GM19099 (cell line): ENCODE data around the gene PCSK6.

Source experiments
- POLR2A ChIP-seq: IDR thresholded peaks from 3 replicates; pipeline ENCODE4 v1.6.1; 2011; ENCODE audit warnings: low read depth; ENCODE audit not compliant: insufficient read length; ENCODE audit errors: extremely low read depth

PCSK6 gene

GRCh38 chr15:101506491-101506890 lies 17.0 kb upstream of the PCSK6 start:
- TF ChIP-seq POLR2A, result no peak

DNA sequence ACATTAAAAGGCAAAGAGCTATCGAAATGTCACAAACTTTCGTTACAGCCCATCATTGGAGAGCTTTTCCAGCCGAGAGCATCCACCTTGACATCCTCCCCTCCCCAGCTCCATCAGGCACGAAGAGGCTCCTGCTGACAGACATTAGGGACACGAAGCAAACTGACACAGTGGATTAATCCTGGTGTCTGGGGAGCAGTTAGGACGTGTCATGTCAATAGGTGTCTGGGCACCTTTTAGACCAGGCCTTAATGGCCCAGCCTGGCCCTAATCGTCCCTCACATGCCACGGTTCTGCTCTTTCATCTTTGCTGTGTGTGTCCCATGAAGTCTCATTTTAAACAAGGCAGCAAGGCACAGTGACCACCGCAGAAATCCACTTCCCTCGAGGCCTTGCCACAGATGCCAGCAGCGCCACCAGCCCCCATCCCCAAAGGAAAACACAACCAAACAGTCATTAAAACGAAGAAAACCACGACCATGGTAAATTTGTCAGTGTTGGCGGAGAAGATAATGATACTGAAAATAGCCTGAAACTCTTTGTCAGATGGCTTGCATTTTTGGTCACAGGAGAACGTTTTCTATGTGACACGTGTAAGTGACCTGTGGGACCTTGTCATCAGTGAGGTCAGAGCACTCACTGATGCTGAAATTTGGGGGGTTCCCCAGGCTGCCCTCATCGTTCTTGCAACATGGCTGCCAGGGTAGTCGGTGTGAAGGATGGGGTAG lies 16.3 kb upstream of the PCSK6 start:
- no peak for TF ChIP-seq POLR2A

DNA sequence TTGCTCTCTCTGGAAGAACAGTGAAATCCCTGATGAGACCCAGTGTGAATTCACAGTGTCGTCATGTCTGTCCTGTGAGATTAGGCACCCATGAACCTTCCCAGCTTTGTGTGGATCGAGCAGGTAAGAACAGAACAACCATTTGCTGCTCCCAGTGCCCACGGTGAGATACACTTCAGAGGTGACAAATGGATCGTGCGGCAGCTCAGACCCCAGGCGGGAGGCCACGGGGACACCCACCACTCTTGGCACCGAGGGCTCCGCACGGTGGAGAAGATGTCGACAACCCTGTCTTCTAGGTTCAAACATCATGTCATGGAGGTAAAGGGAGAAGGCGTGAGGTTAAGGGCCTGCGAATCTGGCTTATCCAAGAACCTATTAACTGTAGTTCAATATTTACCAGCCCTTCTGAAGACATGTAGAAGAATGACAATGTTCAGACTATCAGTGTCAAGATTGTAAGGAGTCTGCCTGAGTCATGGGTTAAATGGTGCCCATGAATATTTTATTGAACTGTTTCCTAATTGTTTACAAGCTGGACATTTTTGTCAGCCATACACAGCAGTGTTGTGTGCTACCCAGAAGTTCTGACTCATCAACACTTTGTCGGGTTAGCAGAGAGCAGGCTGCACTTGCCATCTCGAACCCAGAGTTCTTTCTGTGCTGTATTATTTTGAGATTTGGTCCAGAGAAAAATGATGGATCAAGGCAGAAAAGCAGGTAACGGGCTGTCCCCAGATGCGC lies 15.5 kb upstream of the PCSK6 start:
- no peak for TF ChIP-seq POLR2A

- TF ChIP-seq POLR2A, result no peak
Measured at GRCh38 chr15:101504373-101504772, 14.9 kb upstream of the PCSK6 start.

DNA sequence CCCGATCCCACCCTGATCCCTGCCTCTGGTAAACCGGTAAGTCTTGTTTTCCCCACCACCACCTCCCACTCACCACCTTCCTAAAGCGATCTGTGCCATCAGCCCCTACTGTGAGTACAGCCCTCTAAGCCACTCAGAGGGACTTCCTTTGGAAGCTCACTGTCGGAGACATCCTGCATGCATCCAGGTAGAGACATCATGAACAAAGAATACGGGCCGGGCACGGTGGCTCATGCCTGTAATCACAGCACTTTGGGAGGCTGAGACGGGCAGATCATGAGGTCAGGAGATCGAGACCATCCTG lies 13.7 kb upstream of the PCSK6 start:
- no peak for TF ChIP-seq POLR2A

DNA sequence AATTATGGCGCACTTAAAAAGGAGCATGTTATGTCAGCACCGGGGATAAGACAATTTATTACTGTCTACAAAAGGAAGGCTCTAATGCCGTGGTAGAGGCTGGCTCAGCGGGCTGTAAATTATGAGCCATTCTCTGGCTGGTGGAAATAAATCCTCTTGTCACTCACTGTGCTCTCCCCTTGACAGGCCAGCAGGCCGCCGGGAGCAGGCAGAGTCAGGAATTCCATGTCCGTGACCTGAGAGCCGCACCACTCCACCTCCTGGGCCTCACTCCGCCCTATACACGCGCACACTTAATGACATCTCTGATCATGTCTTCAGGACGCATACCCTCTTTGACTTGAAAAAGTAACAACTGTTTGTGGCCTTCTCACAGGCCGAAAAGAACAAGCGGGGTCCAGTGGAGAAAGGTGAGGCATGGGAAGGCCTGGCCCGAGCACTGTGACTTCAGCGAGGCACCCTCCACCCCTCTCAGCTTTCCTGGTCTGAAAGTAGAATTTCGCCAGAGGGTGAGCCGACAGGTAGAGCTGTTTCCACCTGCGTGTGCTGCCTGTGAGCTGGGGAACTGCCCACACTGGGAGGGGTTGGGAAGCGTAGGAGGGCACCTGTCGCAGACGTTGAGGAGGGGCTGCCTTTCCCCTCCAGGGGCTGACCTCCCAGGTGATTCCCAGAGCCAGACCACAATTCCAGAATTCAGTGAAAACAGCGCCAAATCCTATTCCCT lies 13.2 kb upstream of the PCSK6 start:
- no peak for TF ChIP-seq POLR2A

DNA sequence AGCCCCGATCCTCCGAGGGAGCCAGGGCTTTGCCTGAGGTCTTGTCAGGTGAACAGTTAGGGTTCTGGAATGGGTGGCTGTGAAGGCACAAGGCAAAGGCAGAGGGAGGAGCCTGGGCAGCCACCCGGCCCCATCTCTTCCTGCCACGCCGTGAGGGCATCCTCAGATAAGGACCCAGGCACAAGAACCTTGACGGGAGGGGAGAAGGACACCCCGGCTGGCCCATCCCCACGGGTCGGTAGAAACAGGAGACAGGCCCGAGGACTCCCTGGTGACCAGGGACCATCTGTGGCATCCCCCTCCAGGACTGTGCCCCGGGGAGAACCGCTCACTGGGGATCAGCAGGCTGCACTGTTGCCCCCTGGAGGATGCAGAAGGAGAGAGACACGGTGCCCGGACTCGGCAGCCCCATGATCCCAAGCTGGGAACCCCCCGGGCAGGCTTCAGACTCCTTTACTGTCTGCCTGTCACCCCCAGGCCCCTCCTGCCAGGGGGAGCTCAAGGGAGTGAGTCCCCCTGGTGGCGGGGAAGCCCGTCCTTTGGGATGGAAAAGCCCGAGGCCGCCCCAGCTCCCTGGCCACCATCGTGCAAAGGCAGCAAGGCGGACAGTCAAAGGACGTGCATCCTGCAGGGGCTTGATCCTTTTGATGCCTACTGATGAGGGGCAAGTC lies 12.3 kb upstream of the PCSK6 start:
- no peak for TF ChIP-seq POLR2A

DNA sequence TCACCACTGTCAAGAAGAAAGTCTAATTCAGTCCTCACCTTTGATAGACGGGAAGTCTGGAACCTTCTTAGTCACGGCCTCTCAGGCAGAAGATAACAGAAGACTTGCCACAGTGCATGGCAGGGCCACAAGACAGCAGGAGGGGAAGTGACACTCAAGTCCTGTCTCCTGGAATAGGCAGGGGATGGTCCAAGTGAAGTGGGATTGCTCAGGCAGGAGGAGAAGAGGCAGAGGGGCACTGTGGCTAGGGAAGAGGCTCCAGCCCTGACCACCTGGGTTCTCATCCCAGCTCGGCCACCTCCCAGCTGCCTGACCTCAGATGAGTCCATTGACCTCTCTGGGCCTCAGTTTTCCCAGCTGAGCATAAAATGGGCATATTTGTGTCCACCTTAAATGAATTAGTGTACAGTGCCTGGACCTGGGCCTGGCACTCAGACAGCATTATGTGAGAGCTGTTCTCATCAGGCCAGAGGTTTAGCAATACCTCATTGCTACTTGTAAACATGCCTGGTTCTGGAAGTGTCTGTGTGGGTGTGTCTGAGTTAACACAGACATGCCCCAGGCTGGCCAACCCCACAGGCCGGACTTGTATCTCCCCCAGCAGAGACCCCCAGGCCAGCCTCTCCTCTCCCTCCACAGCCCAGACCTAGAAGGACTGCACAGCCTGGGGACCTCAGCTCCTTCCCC lies 11.5 kb upstream of the PCSK6 start:
- TF ChIP-seq POLR2A, result no peak

DNA sequence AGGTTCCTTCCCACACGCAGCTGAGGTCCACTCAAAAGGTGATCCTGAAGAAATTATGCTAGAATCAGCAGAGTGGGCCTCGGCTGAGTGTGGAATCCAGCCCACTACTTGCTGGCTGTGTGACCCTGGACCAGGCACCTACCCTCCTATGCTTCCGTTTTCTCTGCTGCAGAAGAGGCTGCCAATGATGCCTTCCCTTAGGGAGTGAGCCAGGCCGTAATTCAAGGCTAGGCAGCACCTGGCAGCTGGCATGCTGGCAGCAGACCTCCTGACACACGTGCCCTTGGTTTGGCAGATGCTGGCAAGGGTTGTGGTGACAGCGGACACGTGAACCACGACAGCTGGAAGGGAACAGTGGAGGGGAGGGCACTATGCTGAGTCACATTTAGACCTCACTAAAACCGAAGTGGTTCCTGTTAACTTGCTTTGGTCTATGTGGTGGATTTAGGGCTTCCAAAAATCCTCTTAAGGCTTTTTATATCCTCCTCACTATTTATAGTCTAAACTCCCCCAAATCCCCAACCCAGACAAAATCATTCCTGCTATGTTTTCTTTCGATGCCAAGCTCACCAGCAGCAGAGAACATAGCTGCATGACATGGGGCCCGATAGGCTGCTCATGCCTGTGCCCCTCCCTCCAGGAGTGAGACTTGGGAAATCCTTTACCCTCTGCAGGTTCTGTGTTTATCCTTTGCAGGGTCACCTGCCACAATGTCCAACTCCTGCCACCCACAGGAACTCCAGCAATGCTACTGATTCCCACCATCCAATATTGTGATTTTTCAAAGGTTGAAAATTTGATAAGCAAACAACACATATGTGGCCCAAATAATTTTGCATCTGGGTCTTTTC lies 10.6 kb upstream of the PCSK6 start:
- no peak for TF ChIP-seq POLR2A

DNA sequence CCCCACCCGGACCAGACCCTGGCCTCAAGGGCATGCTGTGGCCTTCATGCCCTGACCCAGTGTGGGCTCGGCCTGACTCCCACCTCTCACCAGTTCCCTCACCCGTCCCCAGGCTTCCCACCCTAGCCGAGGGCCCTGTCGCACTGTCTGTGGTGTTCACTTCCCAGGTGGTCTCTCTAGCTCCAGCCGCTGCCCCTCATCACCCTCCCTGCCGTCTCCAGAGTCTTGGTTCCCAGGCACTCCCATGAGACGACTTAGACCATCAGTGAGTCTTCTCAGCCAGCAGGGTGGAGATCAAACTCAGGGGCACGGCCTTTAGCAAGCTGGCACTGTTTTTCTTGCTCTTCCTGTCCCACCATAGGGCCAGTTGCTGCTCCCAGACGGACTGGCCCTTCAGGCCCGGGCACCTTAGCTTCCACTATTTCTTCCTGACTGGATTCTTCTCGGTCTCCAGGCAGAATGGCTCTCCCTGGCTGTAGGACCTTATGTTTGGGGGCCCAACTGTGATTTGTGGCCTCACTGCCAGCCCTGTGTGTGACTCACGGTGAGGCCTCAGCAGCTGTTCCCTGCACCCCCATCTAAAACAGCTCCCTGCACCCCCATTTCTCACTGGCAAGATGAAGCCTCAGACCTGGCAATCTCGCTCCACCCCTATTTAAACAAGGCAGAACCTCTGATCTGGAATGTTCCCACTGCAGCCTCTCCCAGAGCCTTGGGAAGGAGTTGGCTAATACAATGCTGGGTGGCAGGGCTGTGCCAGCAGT lies 9.4 kb upstream of the PCSK6 start:
- no peak for TF ChIP-seq POLR2A

DNA sequence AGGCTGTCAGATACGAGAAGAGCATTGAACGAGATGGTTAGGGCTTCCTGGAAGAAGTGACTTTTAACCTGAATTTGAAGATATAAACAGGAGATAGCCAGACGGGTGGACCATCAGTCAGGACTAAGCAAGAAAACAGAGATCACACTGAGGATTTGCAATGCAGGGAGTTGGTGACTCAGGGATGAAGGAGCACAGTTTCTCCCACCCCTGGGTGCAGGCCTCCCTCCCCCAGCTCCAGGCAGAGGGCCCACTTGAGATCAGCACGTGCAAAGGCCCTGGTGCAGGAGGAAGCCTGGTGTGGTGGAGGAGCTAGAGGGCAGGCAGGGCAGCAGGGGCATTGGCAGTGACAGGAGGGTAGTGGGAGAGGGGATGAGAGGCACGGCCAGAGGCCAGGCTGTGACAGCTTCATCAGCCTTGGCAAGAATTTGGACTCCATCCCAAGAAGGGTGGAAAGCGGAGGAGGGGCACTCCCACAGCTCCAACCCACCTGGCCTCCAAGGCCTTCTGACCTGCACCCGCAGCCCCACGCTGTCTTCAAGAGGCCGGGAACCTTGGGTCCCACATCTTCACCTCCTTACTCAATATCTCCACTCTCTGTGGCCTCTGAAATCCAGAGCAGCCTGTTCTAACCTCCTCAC lies 8.7 kb upstream of the PCSK6 start:
- no peak for TF ChIP-seq POLR2A

DNA sequence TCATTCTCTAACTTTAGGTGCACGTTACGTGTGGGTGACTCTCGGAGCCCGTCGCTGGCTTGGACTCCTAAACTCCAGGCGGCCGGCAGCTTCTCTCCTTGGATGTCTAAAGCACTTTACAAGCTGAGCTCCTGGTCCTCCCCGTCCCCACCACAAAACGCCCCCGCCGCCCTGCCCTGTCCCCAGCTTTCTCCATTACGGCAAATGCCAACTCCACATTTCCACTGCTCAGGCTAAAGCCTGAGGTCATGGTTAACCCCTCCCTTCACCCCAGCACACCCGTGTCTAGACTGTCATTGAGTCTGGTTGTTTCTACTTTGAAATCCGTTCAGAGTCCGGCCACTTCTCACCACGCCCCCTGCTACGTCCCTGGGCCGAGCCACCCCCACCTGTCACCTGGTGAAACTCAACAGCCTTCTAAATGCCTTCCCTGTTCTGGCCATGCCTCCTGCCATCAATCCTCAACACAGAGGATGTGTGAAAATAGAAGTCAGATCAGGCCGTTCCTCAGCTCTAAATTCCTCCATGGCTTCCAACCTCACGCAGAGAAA lies 8.1 kb upstream of the PCSK6 start:
- no peak for TF ChIP-seq POLR2A

GRCh38 chr15:101497017-101497416 lies 7.5 kb upstream of the PCSK6 start:
- no peak for TF ChIP-seq POLR2A
